ENCODE data around the gene FKBP4. TPM values are rescaled to one million over a fixed set of nuclear protein-coding genes. Genes with fewer than 3 reads are reported as not detected.

FKBP4 gene
- total RNA-seq, 1 experiment from 2014 or later = 162 TPM

DNA sequence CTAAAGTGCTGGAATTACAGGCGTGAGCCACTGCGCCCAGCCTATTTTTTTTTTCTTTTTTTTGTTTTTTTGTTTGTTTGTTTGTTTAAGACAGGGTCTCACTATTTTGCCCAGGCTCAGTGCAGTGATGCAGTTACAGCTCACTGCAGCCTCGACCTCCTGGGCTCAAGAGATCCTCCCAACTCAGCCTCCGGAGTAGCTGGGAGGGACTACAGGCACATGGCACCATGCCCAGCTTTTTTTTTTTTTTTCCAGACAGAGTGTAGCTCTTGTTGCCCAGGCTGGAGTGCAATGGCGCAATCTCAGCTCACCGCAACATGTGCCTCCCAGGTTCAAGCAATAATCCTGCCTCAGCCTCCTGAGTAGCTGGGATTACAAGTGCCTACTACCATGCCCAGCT lies 11.9 kb downstream of the FKBP4 start:
- TF ChIP-seq EZH2phosphoT487 (IDR thresholded peaks at IDR 0.05; ENCODE audit: borderline replicate concordance, low read length) = no peak
- TF ChIP-seq EZH2 (IDR thresholded peaks at IDR 0.05; ENCODE audit: low read length, unreplicated experiment) = no peak
- TF ChIP-seq, protein P1, sequence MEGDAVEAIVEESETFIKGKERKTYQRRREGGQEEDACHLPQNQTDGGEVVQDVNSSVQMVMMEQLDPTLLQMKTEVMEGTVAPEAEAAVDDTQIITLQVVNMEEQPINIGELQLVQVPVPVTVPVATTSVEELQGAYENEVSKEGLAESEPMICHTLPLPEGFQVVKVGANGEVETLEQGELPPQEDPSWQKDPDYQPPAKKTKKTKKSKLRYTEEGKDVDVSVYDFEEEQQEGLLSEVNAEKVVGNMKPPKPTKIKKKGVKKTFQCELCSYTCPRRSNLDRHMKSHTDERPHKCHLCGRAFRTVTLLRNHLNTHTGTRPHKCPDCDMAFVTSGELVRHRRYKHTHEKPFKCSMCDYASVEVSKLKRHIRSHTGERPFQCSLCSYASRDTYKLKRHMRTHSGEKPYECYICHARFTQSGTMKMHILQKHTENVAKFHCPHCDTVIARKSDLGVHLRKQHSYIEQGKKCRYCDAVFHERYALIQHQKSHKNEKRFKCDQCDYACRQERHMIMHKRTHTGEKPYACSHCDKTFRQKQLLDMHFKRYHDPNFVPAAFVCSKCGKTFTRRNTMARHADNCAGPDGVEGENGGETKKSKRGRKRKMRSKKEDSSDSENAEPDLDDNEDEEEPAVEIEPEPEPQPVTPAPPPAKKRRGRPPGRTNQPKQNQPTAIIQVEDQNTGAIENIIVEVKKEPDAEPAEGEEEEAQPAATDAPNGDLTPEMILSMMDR (conservative IDR thresholded peaks at IDR 0.05; ENCODE audit: low read depth, low read length) = no peak
- H3K4me3 ChIP-seq (ENCODE audit: low read length) = no peak overlapping the region
- peaks cover 25% of the 10 kb centered on the region for H3K36me3 ChIP-seq (ENCODE audit: low read depth, low read length)
- peaks cover 4% of the 10 kb centered on the region for H3F3A ChIP-seq (ENCODE audit: low read length, unreplicated experiment)
- H3K27me3 ChIP-seq (ENCODE audit: low read length) = no peaks in the 10 kb centered on the region
- H3K79me2 ChIP-seq (ENCODE audit: low read length) = no peaks in the 10 kb centered on the region
- no peaks in the 10 kb centered on the region for H4K20me1 ChIP-seq (ENCODE audit: low read length)
- BruUV-seq (replicated peaks) = no TSS peak
- intact Hi-C loops (cut with micrococcal nuclease) = no loop called here
- ChIA-PET CTCF (no interaction called here), POLR2A (ENCODE audit: unreplicated experiment) (no interaction called here)
- H2AFZ ChIP-seq (ENCODE audit: low read length) = no peak overlapping the region
- H3K9ac ChIP-seq (ENCODE audit: low read length) = no peak overlapping the region
- no peak overlapping the region for H3K27ac ChIP-seq (ENCODE audit: low read length)
- no peaks in the 10 kb centered on the region for H3K9me3 ChIP-seq (ENCODE audit: low read length)
- no peak for DNase-seq
- H3K4me1 ChIP-seq (ENCODE audit: insufficient read depth, low read length) = 0 out of 2 replicates have a peak, but pooled peaks cover 2% of the 10 kb centered on the region
- H3K9me2 ChIP-seq (replicated peaks; ENCODE audit: low read length) = no peaks in the 10 kb centered on the region
- no peak overlapping the region for H3K4me2 ChIP-seq (ENCODE audit: low read length)
- no peak for ATAC-seq

DNA sequence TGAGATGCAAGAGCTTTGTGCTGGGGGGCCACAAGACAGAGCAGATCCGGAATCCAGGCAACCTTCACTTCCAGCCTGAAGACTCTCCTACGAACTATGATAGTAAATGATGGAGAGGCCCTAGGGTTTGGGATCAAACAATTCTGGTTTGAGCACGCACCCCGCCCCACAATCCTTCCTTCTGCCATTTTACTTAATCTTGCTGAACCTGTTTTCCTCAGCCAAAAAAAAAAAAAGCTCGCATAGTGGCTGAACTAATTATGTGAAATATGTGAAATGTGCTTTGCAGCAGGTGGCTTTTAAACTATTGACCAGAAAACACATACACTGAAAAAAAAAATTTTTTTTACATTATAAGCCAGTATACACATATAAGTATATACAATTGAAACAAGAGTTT lies 17.0 kb downstream of the FKBP4 start:
- CTCF ChIA-PET = interaction anchor here (0.5 kb wide), 1 partner anchor 229 kb away, joined by 3 read pairs; no protein-coding TSS in a partner anchor
- Histone ChIP-seq H3F3A (ENCODE audit: low read length, unreplicated experiment) (no peaks in the 10 kb centered on the region), H3K4me3 (ENCODE audit: low read length) (peak overlapping the region; percentile 74), H3K27me3 (ENCODE audit: low read length) (no peaks in the 10 kb centered on the region), H3K27ac (ENCODE audit: low read length) (no peak overlapping the region), H3K36me3 (ENCODE audit: low read depth, low read length) (no peaks in the 10 kb centered on the region), H3K9me3 (ENCODE audit: low read length) (no peaks in the 10 kb centered on the region), H3K4me1 (ENCODE audit: insufficient read depth, low read length) (peaks cover 11% of the 10 kb centered on the region; the same call in 1 of the 2 replicates), H3K9ac (ENCODE audit: low read length) (peak overlapping the region; percentile 92; the same call in 1 of the 2 replicates), H3K9me2 (replicated peaks; ENCODE audit: low read length) (no peaks in the 10 kb centered on the region), H2AFZ (ENCODE audit: low read length) (peak overlapping the region; percentile 10; the same call in 1 of the 2 replicates), H4K20me1 (ENCODE audit: low read length) (no peaks in the 10 kb centered on the region), H3K79me2 (ENCODE audit: low read length) (peaks cover 26% of the 10 kb centered on the region), H3K4me2 (ENCODE audit: low read length) (peak overlapping the region; percentile 92)
- POLR2A ChIA-PET (ENCODE audit: unreplicated experiment) = no interaction called here
- intact Hi-C loops (cut with micrococcal nuclease) = loop anchor here (1.0 to 5.0 kb wide), 3 partner anchors 16 to 71 kb away; partner anchors contain the start of genes FOXM1 and RHNO1
- no peak for ATAC-seq
- no TSS peak for BruUV-seq (replicated peaks)
- no peak for DNase-seq
- TF ChIP-seq EZH2 (IDR thresholded peaks at IDR 0.05; ENCODE audit: low read length, unreplicated experiment) (no peak), EZH2phosphoT487 (IDR thresholded peaks at IDR 0.05; ENCODE audit: borderline replicate concordance, low read length) (no peak)
- TF ChIP-seq, protein P1 (conservative IDR thresholded peaks at IDR 0.05; ENCODE audit: low read depth, low read length) = no peak
